Effector memory CD8-positive, alpha-beta T cell (primary cell): ENCODE results near the gene CBLB.

Experiments used
- ATAC-seq: fragments of 150-1000 bp; cut with Tn5 transposase; replicated peaks from 2 replicates; pipeline ENCODE4 v1.10.0; 2021; ENCODE audit warnings: mild to moderate bottlenecking, moderate library complexity
- DNase-seq, 3 experiments: peaks; one replicate each; pipeline ENCODE4 v3.0.0; 2021
- H3K27ac Mint-ChIP-seq, 2 donors: one replicate each; pipeline ENCODE4 v1.8.0; 2022; ENCODE audit warnings: mild to moderate bottlenecking in 2 of 2, mixed read lengths in 2 of 2, moderate library complexity in 2 of 2
- H3K27me3 Mint-ChIP-seq, 2 donors: one replicate each; pipeline ENCODE4 v1.8.0; 2022; ENCODE audit warnings: mixed read lengths in 2 of 2
- H3K36me3 Mint-ChIP-seq: one replicate; pipeline ENCODE4 v1.8.0; 2022; ENCODE audit warnings: mild to moderate bottlenecking, moderate library complexity, mixed read lengths; ENCODE audit not compliant: insufficient read depth
- H3K4me1 Mint-ChIP-seq, 2 donors: one replicate each; pipeline ENCODE4 v1.8.0; 2022; ENCODE audit warnings: low read depth in 2 of 2, mixed read lengths in 2 of 2
- H3K4me3 Mint-ChIP-seq, 2 donors: one replicate each; pipeline ENCODE4 v1.8.0; 2022; ENCODE audit warnings: mild to moderate bottlenecking in 2 of 2, mixed read lengths in 2 of 2, moderate library complexity in 2 of 2
- H3K9me3 Mint-ChIP-seq, 2 donors: one replicate each; pipeline ENCODE4 v1.8.0; 2022; ENCODE audit warnings: mixed read lengths in 2 of 2

Gene CBLB

GRCh38 chr3:105775368-105775767 is 93.4 kb downstream of the CBLB start:
- peak; percentile 37 for ATAC-seq
- Mint-ChIP-seq H3K27ac (peak overlapping the region; percentile 59 to 85), H3K4me1 (peaks cover 46 to 76% of the 10 kb centered on the region in 2 donors), H3K36me3 (peaks cover 8% of the 10 kb centered on the region), H3K4me3 (peak overlapping the region in 1 of 2 donors; percentile 30), H3K9me3 (no peaks in the 10 kb centered on the region), H3K27me3 (no peaks in the 10 kb centered on the region)
- no peak for DNase-seq

GRCh38 chr3:105774444-105775180 is 94.2 kb downstream of the CBLB start:
- Mint-ChIP-seq H3K27me3 (no peaks in the 10 kb centered on the region), H3K36me3 (peaks cover 12% of the 10 kb centered on the region), H3K4me1 (peaks cover 53 to 84% of the 10 kb centered on the region in 2 donors), H3K4me3 (peak overlapping the region in 1 of 2 donors; percentile 59), H3K9me3 (no peaks in the 10 kb centered on the region), H3K27ac (peak overlapping the region; percentile 59 to 85)
- ATAC-seq = no peak
- DNase-seq = no peak

- no peaks in the 10 kb centered on the region for H3K9me3 Mint-ChIP-seq
- peak overlapping the region in 1 of 2 donors; percentile 64 for H3K4me3 Mint-ChIP-seq
- H3K27ac Mint-ChIP-seq = peak overlapping the region in 1 of 2 donors; percentile 85
- no peak for DNase-seq
- no peaks in the 10 kb centered on the region for H3K27me3 Mint-ChIP-seq
- H3K4me1 Mint-ChIP-seq = peaks cover 61 to 97% of the 10 kb centered on the region in 2 donors
- peak; percentile 21 for ATAC-seq
- H3K36me3 Mint-ChIP-seq = peaks cover 19% of the 10 kb centered on the region
Measured at GRCh38 chr3:105773291-105773690, 95.5 kb downstream of the CBLB start.

GRCh38 chr3:105772635-105773034 is 96.2 kb downstream of the CBLB start:
- H3K27ac Mint-ChIP-seq = peak overlapping the region; percentile 27 to 70
- H3K27me3 Mint-ChIP-seq = no peaks in the 10 kb centered on the region
- peak overlapping the region; percentile 26 to 64 for H3K4me3 Mint-ChIP-seq
- no peak for DNase-seq
- H3K9me3 Mint-ChIP-seq = no peaks in the 10 kb centered on the region
- peaks cover 64 to 97% of the 10 kb centered on the region in 2 donors for H3K4me1 Mint-ChIP-seq
- ATAC-seq = peak; percentile 57
- H3K36me3 Mint-ChIP-seq = peaks cover 20% of the 10 kb centered on the region

- H3K36me3 Mint-ChIP-seq = peaks cover 20% of the 10 kb centered on the region
- ATAC-seq = no peak
- H3K4me1 Mint-ChIP-seq = peaks cover 62 to 91% of the 10 kb centered on the region in 2 donors
- H3K9me3 Mint-ChIP-seq = no peaks in the 10 kb centered on the region
- H3K27ac Mint-ChIP-seq = peak overlapping the region in 1 of 2 donors; percentile 70
- no peak for DNase-seq
- no peaks in the 10 kb centered on the region for H3K27me3 Mint-ChIP-seq
- H3K4me3 Mint-ChIP-seq = peak overlapping the region in 1 of 2 donors; percentile 51
Measured at GRCh38 chr3:105771392-105771791, 97.4 kb downstream of the CBLB start.

- H3K27ac Mint-ChIP-seq = peak overlapping the region; percentile 70 to 80
- no peaks in the 10 kb centered on the region for H3K9me3 Mint-ChIP-seq
- ATAC-seq = no peak
- H3K4me3 Mint-ChIP-seq = peak overlapping the region; percentile 38 to 51
- H3K27me3 Mint-ChIP-seq = no peaks in the 10 kb centered on the region
- peaks cover 65 to 90% of the 10 kb centered on the region in 2 donors for H3K4me1 Mint-ChIP-seq
- DNase-seq = no peak
- H3K36me3 Mint-ChIP-seq = peaks cover 20% of the 10 kb centered on the region
Measured at GRCh38 chr3:105770410-105770809, 98.4 kb downstream of the CBLB start.

- ATAC-seq (no peak), DNase-seq (no peak)
- Mint-ChIP-seq H3K4me1 (peaks cover 70 to 89% of the 10 kb centered on the region in 2 donors), H3K27ac (peak overlapping the region; percentile 29 to 82), H3K27me3 (no peaks in the 10 kb centered on the region), H3K4me3 (peak overlapping the region; percentile 62 to 70), H3K36me3 (peaks cover 16% of the 10 kb centered on the region), H3K9me3 (peaks cover 0 to 3% of the 10 kb centered on the region in 2 donors)
Measured at GRCh38 chr3:105767776-105768175, 101.0 kb downstream of the CBLB start.

- Mint-ChIP-seq H3K27me3 (no peaks in the 10 kb centered on the region), H3K36me3 (peaks cover 16% of the 10 kb centered on the region), H3K4me1 (peaks cover 69 to 87% of the 10 kb centered on the region in 2 donors), H3K27ac (peak overlapping the region; percentile 29 to 82), H3K9me3 (peaks cover 0 to 9% of the 10 kb centered on the region in 2 donors), H3K4me3 (peak overlapping the region; percentile 62 to 70)
- DNase-seq (no peak), ATAC-seq (peak; percentile 25)
Measured at GRCh38 chr3:105767216-105767615, 101.6 kb downstream of the CBLB start.

- Mint-ChIP-seq H3K4me1 (peaks cover 53 to 77% of the 10 kb centered on the region in 2 donors), H3K27me3 (no peaks in the 10 kb centered on the region), H3K36me3 (peaks cover 22% of the 10 kb centered on the region), H3K27ac (peak overlapping the region; percentile 29 to 75), H3K9me3 (peaks cover 7 to 18% of the 10 kb centered on the region in 2 donors), H3K4me3 (peak overlapping the region in 1 of 2 donors; percentile 70)
- ATAC-seq (peak; percentile 15), DNase-seq (no peak)
Measured at GRCh38 chr3:105765308-105765639, 103.5 kb downstream of the CBLB start.

- Mint-ChIP-seq H3K36me3 (peaks cover 18% of the 10 kb centered on the region), H3K4me1 (peaks cover 49 to 74% of the 10 kb centered on the region in 2 donors), H3K27me3 (no peaks in the 10 kb centered on the region), H3K27ac (peak overlapping the region; percentile 29 to 71), H3K4me3 (peak overlapping the region; percentile 30 to 70), H3K9me3 (peaks cover 7 to 18% of the 10 kb centered on the region in 2 donors)
- DNase-seq (no peak), ATAC-seq (peak; percentile 69)
Measured at GRCh38 chr3:105764378-105765307, 104.2 kb downstream of the CBLB start.

GRCh38 chr3:105763659-105764036 is 105.2 kb downstream of the CBLB start:
- H3K4me1 Mint-ChIP-seq = peaks cover 48 to 70% of the 10 kb centered on the region in 2 donors
- H3K27me3 Mint-ChIP-seq = no peaks in the 10 kb centered on the region
- H3K4me3 Mint-ChIP-seq = peak overlapping the region in 1 of 2 donors; percentile 40
- DNase-seq (no peak), ATAC-seq (no peak)
- H3K36me3 Mint-ChIP-seq = peaks cover 17% of the 10 kb centered on the region
- H3K27ac Mint-ChIP-seq = peak overlapping the region; percentile 71 to 90
- H3K9me3 Mint-ChIP-seq = peaks cover 7 to 18% of the 10 kb centered on the region in 2 donors

GRCh38 chr3:105762749-105763658 is 105.8 kb downstream of the CBLB start:
- peak overlapping the region in 1 of 2 donors; percentile 40 for H3K4me3 Mint-ChIP-seq
- DNase-seq = no peak
- peaks cover 16% of the 10 kb centered on the region for H3K36me3 Mint-ChIP-seq
- ATAC-seq = no peak
- H3K27me3 Mint-ChIP-seq = no peaks in the 10 kb centered on the region
- H3K27ac Mint-ChIP-seq = peak overlapping the region; percentile 71 to 90
- peaks cover 45 to 63% of the 10 kb centered on the region in 2 donors for H3K4me1 Mint-ChIP-seq
- peaks cover 7 to 18% of the 10 kb centered on the region in 2 donors for H3K9me3 Mint-ChIP-seq
